NK-92 treated with Interleukin-12 subunit alpha and Interleukin-12 subunit beta, amount 100 ng/mL, for 24 hours (cell line): Measurements from ENCODE around the gene CYS1.

Experiments
- DNase-seq: peaks from one replicate; lab custom pipeline; 2025; lab: John Stamatoyannopoulos, UW

The CYS1 gene

DNA sequence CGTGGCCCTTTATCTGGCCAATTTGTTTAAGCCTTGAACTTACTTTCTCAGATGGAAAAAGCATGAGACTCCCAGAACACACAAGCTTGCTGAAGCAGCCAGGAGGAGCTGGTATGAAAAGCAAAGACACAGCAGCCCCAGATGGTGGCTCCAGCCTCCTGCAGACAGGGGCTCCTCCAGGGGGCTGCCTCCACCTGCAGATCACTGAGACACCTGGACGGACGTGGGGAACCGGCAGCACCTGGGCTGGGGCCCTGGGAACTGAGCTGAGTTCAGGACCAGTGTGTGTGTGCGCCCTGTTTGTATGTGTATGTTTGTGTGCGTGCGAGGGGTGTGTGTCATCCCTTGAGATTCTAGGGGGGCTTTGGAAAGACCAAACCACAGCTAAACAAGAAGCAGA, 8.6 kb downstream of the CYS1 start:
- no peak for DNase-seq

DNA sequence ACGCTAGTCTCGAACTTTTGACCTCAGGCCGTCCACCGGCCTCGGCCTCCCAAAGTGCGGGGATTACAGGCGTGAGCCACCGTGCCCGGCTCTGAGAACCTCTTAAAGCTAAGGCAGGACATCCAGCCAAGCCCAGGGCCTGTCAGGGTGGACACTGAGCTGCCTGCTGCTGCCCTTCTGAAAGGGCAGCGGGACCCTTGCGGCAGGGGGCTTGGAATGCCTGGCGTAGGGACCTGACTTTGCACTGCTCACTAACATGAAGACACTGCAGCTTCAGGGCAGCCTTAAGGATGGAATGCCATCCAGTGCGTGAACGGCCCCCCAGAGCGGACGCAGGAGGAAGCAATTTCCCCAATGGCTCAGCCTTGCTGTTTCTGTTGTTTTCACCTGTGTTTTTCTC, 9.0 kb downstream of the CYS1 start:
- DNase-seq: no peak

DNA sequence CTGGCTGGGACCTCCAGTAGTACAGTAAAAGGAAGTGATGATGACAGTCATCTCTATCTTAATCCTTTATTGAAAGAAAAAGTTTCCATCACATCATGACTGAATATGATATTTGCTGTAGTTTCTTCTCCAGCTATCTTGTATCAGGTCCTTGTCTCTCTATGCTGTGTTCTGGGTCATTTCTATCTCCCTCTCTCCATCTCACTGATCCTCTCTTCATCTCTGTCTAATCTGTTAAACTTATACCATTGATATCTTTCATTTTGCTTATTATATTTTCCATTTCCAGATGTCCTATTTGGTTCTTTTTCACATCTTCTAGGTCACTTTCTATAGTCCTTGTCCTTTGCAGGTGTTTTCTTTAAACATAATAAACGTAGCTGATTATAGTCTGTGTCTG, 12.3 kb downstream of the CYS1 start:
- DNase-seq: no peak

DNA sequence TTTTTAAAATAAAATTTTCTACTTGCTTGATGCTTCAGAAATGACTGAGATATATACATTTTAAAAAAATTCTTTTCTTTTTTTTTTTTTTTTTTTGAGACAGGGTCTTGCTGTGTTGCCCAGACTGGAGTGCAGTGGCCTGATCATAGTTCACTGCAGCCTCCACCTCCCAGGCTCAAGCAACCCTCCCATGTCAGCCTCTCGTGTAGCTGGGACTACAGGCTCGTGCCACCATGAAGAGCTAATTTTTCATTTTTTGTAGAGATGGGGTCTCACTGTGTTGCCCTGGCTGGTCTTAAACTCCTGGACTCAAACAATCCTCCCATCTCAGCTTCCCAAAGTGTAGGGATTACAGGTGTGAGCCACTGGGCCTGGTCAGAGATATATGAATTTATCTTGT, 12.9 kb downstream of the CYS1 start:
- DNase-seq: no peak

DNA sequence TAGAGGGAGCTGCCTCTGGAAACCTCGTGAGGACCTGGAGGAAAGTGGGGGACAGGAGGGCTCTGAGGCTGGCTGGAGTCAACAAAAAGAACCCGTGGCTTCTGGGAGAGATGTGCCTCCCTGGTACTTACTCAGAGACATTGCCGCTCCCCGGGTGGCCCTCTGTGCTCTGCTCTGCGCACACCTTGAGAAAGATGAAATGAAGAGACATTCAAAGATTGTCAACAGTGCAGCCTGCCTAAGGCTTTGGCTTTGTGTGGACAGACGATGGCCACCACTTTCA, 14.5 kb downstream of the CYS1 start:
- DNase-seq: no peak

DNA sequence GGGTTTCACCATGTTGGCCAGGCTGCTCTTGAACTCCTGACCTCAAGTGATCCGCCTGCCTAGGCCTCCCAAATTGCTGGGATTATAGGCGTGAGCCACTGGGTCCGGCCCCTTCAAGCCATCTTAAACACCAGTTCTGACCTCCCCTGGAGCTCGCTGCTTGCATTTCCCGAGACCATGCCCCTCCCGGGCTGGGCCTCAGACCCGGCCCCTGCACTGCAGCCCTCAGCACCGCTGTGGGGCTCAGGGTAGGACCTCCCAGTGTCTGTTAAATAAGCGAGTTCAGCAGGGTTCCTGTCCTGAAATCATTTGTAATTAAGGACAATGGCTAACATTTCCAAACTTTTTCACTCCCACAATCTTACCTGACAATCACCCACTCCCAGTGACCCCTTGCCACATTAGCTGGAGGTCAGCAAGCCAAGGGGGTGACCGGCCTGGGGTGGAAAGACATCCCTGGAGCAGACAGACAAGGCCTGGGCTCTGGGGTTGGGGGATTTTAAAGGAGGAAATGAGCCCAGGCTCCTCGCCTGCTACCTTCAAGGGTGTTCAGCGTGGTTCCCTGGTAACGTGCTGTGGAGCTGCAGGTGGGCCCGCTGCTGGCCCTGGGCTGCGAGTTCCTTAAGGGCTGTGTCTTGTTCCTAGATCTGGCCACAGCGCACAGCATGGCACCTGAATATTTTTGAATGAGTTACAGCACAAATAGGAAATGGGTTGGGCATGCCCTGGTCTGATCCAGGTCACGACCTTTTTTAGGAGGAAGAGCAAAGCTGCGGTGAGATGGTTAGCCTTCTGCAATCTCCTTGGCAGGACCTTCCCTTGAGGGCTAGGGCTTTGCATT, 15.1 kb downstream of the CYS1 start:
- DNase-seq: no peak

DNA sequence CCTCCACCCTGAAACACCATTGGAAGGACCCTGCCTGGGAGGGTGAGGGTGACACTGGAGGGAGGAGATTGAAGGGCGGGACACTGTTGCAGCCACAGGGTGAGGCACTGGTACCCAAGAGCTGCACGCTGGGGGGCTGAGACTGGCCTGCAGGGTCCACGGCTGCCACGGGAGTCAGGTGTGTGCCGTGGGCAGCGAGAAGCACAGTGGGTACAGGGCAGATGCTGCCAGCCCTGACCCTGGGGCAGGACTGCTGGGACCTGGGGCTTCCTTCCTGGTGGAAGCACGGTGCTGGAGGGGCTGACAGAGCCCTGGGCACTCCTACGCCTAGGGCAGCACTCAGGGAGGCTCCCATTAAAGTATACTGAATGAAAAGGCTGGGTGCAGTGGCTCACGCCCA, 16.6 kb downstream of the CYS1 start:
- DNase-seq: no peak

DNA sequence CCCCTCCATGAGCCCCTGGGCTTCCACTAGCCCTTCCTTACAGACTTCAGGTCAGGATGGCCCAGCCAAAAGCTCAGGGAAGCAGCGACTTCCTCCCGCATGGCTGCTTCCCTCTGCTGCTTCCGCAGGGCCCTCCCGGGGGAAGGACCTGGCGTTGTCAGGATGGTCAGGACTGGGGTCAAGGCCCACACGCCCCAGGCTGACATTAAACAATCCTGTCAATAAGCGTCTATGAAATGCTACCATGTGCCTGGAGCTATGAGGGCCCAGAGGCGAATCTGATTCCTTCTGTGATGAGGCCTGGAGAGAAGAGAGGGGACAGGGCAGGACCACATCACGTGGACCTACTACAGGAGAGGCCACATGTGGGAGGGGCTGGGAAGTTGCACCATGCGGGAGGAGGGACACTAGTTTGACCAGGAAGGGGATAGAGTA, 17.3 kb downstream of the CYS1 start:
- no peak for DNase-seq

DNA sequence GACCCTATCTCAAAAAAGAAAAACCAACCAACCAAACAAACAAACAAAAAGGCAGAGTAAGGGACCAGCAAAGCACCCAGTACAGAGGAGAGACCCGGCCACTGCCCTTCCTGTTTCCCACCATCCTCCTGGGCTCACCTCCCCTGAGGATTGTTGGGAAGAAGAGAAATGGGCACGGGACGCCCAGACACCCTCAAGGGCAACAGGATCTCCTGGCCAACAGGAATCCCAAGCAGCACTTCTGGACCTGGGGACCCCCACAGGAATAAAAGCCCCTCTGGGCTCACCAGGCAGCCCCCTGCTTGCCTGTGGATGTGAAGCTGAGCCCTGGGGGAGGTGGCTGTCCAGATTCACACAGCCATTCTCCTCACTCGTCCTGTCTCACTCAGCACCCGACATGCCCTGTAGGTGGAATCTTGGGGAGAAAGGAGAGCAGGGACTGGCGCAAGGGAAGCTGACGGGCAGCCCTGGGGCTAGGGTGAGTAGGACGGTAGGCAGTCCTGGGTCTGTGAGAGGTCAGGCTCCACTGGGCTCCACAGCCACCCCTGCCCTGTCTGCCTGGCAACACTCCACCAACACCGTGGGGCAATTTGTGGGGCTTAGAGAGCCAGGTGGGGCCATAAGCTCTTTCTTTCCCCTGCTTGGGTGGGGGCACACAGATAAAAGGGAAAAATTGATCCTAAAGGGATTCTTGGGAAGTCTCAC, 18.8 kb downstream of the CYS1 start:
- DNase-seq: no peak

DNA sequence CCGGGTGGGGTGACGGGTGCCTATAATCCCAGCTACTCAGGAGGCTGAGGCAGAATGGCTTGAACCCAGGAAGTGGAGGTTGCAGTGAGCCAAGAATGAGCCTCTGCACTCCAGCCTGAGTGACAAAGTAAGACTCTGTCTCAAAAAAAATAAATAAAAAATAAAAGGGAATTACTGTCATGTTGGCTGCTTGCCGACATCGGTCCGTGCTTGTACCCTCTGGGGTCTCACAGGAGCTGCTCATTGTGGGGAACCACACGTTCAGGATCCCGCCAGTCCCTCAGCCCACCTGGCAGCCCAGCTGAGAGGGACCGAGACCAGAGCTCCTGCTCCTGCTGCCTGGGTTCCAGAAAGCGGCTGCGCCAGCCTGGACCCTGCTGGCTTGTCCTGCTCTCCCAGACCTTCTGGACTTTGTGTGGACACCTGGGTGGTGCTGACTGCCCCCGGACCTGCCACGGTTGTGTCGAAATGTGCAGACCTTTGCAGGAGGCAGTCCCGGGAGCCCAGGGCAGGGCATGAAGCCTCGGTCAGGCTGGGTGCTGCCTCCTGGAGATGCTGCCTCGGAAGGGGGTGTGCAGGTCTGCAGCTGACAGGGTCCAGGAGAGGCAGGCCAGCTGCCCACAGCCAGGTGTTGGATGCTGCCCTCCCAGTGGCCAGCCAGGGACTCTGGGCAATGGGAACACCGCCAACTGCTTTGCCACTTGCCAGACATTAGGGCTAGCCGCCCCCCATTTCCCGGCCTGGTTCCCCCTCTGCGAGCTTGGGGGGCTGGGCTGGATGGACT, 20.5 kb downstream of the CYS1 start:
- no peak for DNase-seq

DNA sequence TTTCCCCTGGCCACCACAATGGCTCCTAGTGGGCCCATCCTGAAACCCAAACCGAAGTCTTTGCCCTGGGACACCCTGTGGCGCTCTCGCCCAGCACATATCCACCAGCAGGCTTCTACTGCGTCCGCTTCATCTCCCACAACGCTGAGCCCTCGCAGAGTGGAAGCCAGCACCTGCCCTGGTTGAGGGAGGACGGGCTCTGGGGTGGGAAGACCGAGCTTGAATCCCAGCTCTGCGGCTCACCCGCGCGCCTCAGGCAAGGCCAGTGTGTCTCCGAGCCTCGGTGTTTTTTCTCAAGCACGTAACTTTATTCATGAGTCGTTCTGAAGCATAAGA, 21.2 kb downstream of the CYS1 start:
- no peak for DNase-seq

DNA sequence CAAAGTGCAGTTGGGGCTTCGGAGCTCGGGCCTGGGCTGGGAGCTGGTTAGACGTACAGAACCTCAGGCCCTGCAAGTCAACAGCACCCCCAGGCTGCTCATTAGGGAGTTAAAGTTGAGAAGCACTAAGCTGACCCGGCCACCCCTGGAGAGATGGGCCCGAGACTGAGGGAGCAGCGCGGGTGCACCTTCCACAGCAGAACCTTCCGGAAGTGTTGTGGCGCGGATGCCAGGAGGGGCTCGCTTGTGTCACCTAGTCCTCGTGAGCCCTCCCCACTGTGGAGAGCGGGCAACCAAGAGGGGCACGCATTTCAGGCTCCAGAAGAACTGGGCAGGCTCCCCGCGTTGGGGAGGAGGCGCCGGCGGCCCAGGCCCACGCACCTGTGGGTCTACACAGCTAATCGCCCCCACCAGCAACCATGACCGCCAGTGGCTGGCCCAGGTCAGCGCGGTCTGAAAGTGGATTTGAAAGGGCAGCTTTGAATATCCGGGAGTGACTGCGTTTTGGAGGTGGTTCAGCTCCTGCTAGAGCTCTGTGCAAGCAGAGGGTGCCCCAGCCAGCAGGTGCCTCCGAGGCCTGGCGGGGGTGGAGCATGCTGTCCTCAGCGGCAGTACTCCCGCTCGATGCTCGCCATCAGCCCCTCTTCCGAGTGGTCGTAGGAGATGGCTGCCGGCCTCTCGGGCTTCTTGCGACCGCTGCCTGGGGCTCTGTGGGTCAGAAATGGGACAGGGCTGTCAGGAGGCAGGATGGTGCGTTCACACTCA, 21.8 kb downstream of the CYS1 start:
- DNase-seq: no peak

DNA sequence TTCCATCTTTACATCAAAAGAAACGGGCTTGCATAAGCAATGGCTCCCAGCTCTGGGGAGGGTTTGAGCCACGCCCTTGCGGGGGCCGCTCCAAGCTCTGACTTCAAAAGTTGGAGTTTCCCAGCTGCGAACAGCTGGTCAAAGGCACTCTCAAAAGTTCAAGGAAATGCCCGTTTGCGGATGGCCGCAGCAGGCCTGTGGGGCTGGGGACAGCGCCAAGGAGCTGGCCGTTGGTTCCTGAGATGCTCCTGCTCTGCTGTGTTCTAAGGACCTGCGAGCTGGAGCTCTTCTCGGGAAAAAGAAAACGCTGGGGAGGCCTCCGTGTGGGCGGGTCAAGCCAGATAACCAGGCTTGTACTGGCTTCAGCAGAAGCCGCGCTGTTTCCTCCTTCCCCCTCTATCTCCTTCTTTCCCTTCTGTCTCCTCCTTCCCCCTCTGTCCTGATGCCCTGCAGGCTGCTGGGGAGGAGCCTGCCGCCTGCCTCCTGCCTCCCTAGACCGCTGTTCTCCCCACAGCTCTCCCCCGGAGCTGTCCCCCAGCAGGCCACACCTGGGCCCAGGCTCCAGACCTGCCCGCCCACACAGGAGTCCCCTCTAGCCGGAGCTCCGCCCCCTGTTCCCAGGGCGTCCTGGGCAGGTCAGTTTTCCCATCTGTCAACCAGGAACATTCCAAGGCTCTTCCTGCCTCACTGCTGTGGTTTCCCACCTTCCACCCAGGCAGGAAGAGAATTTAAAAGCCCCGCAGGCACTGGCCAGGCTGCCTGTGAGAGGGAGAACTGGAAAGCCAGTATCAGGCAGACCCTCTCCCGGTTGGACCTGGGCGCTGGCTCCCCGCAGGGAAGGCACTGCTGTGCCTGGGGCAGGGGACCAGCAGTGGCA, 22.7 kb downstream of the CYS1 start:
- no peak for DNase-seq

DNA sequence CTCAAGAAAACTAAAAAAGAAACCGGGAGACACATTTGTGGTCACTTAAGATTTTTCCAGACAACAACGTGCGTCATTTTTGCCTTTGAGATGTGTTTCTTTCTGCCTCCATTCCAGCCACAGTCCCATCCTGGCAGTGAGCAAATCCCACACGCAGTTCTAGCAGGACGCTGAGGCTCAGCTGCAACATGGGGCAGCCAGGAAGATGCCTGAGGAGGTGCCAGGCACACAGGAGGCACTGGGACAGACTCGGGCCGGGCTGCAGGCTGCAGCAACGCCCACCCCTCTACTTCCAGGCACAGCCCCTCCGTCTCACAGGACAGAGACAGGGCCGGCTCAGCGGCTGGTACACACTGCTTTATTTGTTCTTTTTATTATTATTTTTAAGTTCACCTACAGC, 23.8 kb downstream of the CYS1 start:
- DNase-seq: no peak

DNA sequence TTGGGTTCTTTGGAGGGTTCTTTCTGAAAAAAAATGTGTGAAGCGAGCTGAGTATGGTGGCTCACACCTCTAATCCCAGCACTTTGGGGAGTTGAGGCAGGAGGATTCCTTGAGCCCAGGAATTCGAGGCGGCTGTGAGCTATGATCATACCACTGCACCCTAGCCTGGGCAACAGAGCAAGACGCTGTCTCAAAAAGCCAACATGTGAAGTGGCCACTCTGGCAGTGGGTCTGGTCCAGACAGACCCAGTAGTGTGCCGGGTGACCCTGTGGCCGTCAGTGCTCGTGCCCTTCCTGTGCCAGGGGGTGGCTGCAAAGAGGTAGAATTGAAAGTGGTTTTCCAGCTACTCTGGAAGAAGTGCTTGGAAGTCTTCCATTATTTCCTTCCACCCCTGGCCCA, 25.2 kb downstream of the CYS1 start:
- no peak for DNase-seq

DNA sequence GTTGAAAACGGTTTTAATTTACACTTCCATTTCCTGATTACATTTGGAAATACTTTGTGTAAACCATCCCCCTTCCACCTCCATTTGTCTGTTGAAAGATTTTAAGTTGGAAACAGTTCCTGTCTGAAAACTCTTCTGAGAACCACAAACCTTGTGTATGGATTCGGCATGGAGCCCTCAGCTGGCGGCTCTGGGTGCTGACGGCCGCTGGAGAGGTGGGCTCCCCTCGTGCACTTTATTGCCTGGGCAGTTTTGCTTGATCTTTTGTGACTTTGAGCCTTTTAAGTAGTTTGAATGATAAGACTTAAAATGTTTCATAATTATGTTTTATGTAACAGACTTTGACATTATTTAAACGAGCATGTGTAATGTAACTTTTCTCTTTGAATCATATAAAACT, 25.8 kb downstream of the CYS1 start:
- DNase-seq: no peak

DNA sequence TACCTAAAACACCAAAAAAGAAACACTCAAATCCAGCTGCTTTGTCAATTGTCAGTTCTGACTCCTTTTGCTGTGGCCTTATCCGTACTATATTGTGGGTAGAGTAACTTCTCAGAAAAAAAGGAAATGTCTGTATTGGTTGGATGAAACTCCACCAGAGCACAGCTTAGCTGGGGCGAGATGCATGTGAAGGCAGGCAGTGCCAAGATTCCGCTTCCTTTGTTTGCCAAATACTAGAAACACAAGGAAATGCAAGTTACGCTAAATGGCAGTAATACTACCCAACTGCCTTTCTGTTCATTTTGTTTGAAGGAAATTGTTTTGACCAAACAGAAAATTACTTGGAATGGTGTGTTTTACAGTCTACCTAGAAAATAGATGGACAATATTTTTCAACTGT, 26.9 kb downstream of the CYS1 start:
- no peak for DNase-seq

DNA sequence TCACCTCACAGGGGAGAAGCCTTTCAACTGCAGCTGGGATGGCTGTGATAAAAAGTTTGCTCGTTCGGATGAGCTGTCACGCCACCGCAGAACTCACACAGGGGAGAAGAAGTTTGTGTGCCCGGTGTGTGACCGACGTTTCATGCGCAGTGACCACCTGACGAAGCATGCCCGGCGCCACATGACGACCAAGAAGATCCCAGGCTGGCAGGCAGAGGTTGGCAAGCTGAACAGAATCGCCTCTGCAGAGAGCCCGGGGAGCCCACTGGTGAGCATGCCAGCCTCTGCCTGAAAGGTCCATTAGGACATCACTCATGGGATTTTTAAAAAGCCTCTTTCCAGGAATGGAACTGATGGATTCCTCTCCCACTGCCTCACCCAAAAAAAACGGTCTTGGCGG, 28.0 kb downstream of the CYS1 start:
- no peak for DNase-seq

DNA sequence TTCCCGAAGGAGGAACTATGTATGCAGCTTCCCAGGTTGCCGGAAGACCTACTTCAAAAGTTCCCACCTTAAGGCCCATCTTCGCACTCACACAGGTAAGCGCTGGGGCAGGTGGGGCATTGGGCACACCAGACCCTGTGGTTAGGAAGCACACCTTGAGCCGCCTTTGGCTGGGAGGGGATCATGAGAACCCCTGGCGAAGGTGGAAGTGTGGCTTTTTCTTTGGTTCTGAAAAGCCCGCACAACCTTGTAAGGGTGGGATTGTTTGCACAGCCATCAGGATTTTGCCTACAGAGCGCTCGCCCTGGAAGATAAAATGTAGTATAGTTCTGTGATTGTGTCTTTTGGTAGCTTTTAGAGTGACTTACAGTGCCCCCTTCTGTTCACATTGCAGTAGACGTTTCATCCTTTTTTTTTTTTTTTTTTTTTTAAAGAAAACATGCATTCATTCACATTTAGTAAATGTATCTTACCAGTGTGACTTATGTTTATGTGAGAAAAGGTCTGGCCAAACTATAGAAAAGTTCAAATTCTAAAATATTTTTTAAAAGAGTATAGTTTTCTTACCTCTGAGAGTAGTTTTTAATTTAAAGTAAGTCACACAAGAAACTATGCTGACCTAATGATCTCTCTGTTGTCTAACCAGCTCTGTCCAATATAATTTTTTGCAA, 31.6 kb downstream of the CYS1 start:
- DNase-seq: no peak

DNA sequence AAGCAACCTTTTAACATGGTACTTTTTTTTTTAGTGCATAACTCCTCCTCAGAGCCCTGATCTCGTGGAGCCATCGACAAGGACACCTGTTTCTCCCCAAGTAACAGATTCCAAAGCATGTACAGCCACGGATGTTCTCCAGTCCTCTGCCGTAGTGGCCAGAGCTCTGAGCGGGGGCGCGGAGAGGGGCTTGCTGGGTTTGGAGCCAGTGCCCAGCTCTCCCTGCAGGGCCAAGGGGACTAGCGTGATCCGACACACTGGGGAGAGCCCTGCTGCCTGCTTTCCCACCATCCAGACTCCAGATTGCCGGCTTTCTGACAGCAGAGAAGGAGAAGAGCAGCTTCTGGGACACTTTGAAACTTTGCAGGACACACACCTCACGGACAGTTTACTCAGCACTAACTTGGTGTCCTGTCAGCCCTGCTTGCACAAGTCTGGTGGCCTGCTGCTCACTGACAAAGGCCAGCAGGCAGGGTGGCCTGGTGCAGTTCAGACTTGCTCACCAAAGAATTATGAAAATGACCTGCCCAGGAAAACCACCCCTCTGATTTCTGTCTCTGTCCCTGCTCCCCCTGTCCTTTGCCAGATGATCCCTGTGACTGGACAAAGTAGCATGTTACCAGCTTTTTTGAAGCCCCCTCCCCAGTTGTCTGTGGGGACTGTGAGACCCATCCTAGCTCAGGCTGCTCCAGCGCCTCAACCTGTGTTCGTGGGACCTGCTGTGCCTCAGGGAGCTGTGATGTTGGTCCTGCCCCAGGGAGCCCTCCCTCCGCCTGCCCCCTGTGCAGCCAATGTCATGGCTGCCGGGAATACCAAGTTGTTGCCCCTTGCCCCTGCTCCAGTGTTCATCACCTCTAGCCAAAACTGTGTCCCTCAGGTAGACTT, 32.4 kb downstream of the CYS1 start:
- DNase-seq: no peak
